Activated naive CD8-positive, alpha-beta T cell (primary cell): Measurements from ENCODE around the gene MDM2.

Source experiments
- H3K27ac Mint-ChIP-seq: one replicate; pipeline ENCODE4 v1.8.0; 2021; ENCODE audit warnings: mixed read lengths
- H3K27me3 Mint-ChIP-seq: one replicate; pipeline ENCODE4 v1.8.0; 2021; ENCODE audit warnings: mixed read lengths
- H3K36me3 Mint-ChIP-seq: one replicate; pipeline ENCODE4 v1.8.0; 2021; ENCODE audit warnings: mixed read lengths
- H3K4me1 Mint-ChIP-seq: one replicate; pipeline ENCODE4 v1.8.0; 2021; ENCODE audit warnings: low read depth, mixed read lengths
- H3K4me3 Mint-ChIP-seq: one replicate; pipeline ENCODE4 v1.8.0; 2021; ENCODE audit warnings: mild to moderate bottlenecking, mixed read lengths
- H3K9me3 Mint-ChIP-seq: one replicate; pipeline ENCODE4 v1.8.0; 2021; ENCODE audit warnings: low read depth, mixed read lengths

Gene MDM2

DNA sequence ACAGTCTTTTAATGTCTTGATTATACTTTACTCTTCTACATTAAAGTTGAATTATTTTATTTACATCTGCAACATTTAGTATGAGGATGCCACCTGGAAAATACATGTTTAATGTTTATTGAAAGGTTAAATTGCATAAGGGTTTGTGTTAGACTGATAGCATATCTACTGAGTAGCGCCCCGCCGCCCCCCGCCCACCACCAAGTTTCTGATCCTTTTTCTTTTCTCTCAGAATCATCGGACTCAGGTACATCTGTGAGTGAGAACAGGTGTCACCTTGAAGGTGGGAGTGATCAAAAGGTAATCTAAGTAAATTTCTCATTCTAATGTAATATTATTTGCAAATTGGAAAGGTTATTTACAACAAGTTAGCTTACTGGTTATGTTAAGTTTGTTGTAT lies 16.2 kb downstream of the MDM2 start:
- Mint-ChIP-seq H3K36me3 (peaks cover 12% of the 10 kb centered on the region), H3K4me1 (peaks cover 37% of the 10 kb centered on the region)

DNA sequence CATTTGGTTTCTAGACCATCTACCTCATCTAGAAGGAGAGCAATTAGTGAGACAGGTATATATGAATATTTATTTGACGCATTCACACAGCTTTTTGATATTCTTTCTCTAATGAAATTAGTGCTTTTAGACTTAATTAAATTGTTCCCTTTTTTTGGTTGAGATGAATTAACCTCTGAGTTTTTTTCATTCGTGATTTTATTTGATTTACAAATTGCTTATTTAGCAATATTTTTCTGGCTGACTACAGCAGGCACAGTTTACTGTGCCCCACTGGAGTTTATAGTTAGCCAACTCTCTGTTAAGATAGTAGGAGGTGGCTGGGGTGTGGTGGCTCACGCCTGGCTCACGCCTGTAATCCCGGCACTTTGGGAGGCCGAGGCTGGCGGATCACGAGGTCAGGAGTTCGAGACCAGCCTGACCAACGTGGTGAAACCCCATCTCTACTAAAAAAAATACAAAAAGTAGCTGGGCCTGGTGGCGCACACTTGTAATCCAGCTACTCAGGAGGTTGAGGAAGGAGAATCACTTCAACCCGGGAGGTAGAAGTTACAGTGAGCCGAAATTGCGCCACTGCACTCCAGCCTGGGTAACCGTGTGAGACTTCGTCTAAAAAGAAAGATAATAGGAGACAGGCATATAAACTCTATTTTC lies 16.7 kb downstream of the MDM2 start:
- Mint-ChIP-seq H3K4me1 (peaks cover 35% of the 10 kb centered on the region), H3K9me3 (no peaks in the 10 kb centered on the region), H3K27me3 (no peaks in the 10 kb centered on the region), H3K27ac (peak overlapping the region; percentile 50), H3K36me3 (peaks cover 12% of the 10 kb centered on the region), H3K4me3 (no peak overlapping the region)

More for the DNA sequence above, 16.2 kb downstream of the MDM2 start:
- Mint-ChIP-seq H3K9me3 (no peaks in the 10 kb centered on the region), H3K27ac (peak overlapping the region; percentile 50), H3K27me3 (no peaks in the 10 kb centered on the region), H3K4me3 (no peak overlapping the region)

DNA sequence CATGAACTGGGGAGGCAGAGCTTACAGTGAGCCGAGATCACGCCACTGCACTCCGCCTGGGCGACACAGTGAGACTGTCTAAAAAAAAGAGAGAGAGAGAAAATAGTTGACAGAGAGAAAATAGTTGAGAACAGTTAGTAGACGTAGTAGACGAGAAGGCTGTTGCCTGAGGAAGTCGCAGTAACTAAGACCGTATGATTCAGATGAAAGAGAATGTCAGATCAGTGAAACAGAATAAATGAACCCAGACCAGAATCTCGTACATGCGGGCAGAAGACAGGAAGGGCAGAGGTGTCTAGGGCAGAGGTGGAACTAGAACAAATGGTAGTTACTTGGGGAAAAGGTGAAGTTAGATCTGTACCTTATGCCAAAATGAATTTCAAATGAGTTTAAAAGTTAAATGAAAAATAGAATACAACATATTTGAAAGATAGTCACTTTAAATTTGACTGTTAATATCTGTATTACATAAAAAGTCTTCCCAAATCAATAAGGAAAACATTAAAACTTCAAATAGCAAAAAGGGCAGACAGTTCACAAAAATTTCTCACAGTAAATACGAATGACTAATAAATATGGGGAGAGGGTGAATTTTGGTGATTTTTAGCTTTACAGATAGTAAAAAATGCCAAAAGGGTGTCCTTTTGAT lies 17.7 kb downstream of the MDM2 start:
- Mint-ChIP-seq H3K4me1 (peaks cover 33% of the 10 kb centered on the region), H3K4me3 (peak overlapping the region; percentile 3), H3K36me3 (peaks cover 14% of the 10 kb centered on the region), H3K27me3 (no peaks in the 10 kb centered on the region), H3K27ac (peak overlapping the region; percentile 78), H3K9me3 (no peaks in the 10 kb centered on the region)

DNA sequence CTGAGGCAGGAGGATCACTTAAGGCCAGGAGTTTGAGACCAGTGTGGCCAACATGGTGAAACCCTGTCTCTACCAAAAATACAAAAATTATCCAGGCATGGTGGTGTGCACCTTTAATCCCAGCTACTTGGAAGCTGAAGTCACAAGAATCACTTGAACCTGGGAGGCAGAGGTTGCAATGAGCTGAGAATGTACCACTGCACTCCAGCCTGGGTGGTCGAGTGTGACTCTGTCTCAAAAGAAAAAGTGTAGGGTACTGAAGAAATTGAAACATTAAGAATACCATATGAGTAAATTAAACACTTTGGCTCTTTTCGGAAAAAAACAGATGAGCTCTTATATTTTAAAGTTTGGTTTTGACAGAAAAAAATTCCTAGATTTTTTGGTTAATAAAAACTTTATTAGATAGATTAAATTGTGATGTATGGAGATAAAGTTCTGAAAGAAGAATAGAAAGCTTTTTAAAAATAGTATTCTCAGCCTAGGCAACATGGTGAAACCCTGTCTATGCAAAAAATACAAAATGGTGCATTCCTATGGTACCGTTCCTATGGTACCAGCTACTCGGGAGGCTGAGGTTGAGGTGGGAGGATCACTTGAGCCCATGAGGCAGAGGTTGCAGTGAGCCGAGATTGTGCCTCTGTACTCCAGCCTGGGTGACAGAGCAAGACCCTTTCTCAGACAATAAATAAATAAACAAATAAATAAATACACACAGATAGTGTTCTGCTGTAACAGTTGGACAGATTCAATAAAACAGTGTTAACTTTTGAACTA lies 20.1 kb downstream of the MDM2 start:
- Mint-ChIP-seq H3K36me3 (peaks cover 14% of the 10 kb centered on the region), H3K4me1 (peaks cover 31% of the 10 kb centered on the region), H3K27me3 (no peaks in the 10 kb centered on the region), H3K4me3 (no peak overlapping the region), H3K27ac (peak overlapping the region; percentile 91), H3K9me3 (no peaks in the 10 kb centered on the region)

DNA sequence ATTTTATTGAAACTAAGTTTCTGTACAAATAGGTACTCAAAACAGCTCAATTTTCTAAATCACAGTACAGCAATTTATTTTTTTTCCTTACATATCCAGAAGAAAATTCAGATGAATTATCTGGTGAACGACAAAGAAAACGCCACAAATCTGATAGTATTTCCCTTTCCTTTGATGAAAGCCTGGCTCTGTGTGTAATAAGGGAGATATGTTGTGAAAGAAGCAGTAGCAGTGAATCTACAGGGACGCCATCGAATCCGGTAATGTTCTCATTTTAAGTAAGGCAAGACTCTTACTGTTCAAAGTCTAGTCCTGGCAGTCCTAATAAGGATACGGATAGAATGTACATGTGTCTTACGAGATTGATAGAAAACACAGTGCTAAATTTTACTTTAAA lies 20.7 kb downstream of the MDM2 start:
- Mint-ChIP-seq H3K27me3 (no peaks in the 10 kb centered on the region), H3K4me3 (no peak overlapping the region), H3K9me3 (no peaks in the 10 kb centered on the region), H3K36me3 (peaks cover 12% of the 10 kb centered on the region), H3K4me1 (peaks cover 28% of the 10 kb centered on the region), H3K27ac (peak overlapping the region; percentile 91)

DNA sequence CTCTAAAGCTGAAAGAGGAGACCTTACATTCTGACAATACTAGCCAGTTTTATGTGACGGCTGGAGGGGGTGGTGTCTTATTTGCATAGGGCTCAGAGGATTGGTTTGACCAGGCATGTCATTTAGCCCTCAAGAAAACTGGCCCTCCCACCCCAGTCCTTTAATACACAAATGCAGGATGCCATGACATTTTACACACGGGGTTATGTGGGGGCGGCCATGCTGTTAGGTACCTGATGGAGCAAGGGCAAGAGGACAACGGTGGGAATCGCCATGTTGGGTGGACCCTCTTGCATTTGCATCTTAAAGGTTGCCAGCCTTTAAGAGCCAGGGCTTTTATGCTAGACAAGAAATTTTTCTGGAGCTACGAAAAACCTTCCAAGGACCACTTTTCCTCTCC lies 23.3 kb downstream of the MDM2 start:
- Mint-ChIP-seq H3K9me3 (no peaks in the 10 kb centered on the region), H3K4me3 (no peak overlapping the region), H3K27ac (no peak overlapping the region), H3K36me3 (peaks cover 9% of the 10 kb centered on the region), H3K4me1 (peaks cover 26% of the 10 kb centered on the region), H3K27me3 (no peaks in the 10 kb centered on the region)

DNA sequence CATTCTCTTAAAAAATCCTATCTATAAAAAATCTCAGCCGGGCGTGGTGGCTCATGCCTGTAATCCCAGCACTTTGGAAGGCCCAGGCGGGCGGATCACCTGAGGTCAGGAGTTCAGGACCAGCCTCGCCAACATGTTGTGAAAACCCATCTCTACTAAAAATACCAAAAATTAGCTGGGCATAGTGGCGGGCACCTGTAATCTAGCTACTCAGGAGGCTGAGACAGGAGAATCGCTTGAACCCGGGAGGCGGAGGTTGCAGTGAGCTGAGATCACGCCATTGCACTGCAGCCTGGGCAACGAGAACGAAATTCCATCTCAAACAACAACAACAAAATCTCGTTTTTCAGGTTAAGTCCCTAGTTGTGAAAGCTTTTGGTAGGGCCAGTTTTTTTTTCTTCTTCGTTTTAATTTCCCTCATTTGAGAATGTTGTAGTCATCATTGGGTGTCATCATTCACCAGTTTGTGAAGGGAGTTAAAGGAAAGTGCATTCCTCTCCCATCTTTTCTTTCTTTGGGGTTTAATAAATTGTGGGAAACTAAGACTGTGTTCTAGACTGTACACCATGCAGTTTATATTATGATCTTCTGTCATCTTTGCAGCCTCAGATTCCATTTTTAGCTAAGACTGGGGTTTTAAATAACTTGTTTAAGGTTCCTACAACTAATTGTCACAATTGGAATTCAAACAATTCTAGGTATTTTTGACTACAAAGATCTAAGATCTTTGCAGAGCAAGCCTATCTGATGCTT lies 23.9 kb downstream of the MDM2 start:
- no peaks in the 10 kb centered on the region for H3K27me3 Mint-ChIP-seq
- H3K36me3 Mint-ChIP-seq: peaks cover 9% of the 10 kb centered on the region
- H3K27ac Mint-ChIP-seq: no peak overlapping the region
- no peaks in the 10 kb centered on the region for H3K9me3 Mint-ChIP-seq
- no peak overlapping the region for H3K4me3 Mint-ChIP-seq
- peaks cover 22% of the 10 kb centered on the region for H3K4me1 Mint-ChIP-seq

DNA sequence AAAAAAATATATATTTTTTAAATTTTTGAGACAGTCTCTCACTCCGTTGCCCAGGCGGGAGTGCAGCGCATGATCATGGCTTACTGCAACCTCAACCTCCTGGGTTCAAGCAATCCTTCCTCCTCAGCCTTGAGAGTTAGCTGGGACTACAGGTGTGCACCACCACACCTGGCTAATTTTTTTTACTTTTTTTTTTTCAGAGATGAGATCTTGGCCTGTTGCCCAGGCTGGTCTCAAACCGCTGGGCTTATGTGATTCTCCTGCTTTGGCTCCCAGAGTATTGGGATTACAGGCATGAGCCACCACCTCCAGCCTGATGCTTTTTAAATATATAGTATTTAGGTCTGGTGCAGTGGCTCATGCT lies 24.5 kb downstream of the MDM2 start:
- Mint-ChIP-seq H3K36me3 (peaks cover 9% of the 10 kb centered on the region), H3K27me3 (no peaks in the 10 kb centered on the region), H3K4me1 (peaks cover 16% of the 10 kb centered on the region), H3K4me3 (no peak overlapping the region), H3K9me3 (no peaks in the 10 kb centered on the region), H3K27ac (no peak overlapping the region)

DNA sequence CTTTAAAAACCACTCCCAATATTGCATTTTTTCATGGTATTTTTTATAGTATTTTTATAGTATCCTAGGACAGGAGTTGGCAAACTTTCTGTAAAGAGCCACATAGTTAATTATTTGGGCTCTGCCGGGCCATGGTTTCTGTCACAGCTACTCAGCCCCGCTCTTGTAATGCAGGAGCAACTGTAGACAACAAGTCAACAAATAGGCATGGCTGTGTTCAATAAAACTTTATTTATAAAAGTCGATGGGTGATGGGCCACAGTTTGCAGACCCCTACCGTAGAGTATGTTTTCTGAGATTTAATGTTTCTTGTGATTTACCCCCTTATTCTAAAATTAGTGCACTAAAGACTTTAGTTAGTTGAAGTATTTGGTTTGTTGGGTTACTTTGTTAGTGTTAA lies 25.5 kb downstream of the MDM2 start:
- H3K27ac Mint-ChIP-seq: no peak overlapping the region
- no peaks in the 10 kb centered on the region for H3K27me3 Mint-ChIP-seq
- no peak overlapping the region for H3K4me3 Mint-ChIP-seq
- H3K9me3 Mint-ChIP-seq: no peaks in the 10 kb centered on the region
- peaks cover 14% of the 10 kb centered on the region for H3K4me1 Mint-ChIP-seq
- H3K36me3 Mint-ChIP-seq: peaks cover 15% of the 10 kb centered on the region

DNA sequence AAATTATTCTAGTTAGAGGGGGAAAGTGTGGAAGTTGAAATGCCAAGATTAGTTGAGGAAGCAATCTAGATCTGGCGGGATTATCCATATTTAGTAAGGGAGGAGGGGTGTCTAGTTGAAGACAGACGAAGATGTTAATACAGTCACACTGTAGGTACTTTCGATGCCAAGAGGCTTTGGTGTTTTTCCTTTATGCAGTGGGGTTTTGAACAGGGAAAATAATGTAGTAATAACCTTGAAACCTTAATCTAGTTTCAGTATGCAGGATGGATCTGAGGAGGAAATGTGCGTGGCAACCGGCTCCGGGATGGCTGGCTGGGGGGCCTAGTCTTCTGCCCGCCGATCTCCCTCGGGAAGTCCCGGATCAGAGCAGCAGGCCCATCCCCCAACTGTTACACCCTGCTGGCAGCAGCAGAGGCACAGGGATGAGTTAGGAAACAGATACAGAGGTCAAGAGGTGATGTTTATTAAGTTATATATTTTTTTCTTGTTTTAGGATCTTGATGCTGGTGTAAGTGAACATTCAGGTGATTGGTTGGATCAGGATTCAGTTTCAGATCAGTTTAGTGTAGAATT lies 27.4 kb downstream of the MDM2 start:
- no peaks in the 10 kb centered on the region for H3K9me3 Mint-ChIP-seq
- no peak overlapping the region for H3K27ac Mint-ChIP-seq
- peaks cover 10% of the 10 kb centered on the region for H3K4me1 Mint-ChIP-seq
- H3K36me3 Mint-ChIP-seq: peaks cover 15% of the 10 kb centered on the region
- H3K27me3 Mint-ChIP-seq: no peaks in the 10 kb centered on the region
- no peak overlapping the region for H3K4me3 Mint-ChIP-seq

DNA sequence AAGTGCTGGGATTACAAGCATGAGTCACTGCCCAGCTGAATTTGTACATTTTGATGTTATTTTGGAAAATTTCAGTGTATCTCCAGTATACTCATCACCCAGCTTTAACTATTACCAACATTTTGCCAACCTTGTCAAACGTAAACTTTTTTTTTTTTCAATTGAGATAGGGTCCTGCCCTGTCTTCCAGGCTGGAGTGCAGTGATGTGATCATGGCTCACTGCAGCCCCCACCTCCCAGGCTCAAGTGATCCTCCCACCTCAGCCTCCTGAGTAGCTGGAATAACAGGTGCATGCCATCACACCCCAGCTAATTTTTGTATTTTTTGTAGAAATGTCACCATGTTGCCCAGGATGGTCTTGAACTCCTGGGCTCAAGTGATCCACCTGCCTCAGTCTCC lies 29.2 kb downstream of the MDM2 start:
- no peaks in the 10 kb centered on the region for H3K9me3 Mint-ChIP-seq
- peaks cover 10% of the 10 kb centered on the region for H3K4me1 Mint-ChIP-seq
- H3K27me3 Mint-ChIP-seq: no peaks in the 10 kb centered on the region
- no peak overlapping the region for H3K27ac Mint-ChIP-seq
- H3K4me3 Mint-ChIP-seq: no peak overlapping the region
- H3K36me3 Mint-ChIP-seq: peaks cover 16% of the 10 kb centered on the region

DNA sequence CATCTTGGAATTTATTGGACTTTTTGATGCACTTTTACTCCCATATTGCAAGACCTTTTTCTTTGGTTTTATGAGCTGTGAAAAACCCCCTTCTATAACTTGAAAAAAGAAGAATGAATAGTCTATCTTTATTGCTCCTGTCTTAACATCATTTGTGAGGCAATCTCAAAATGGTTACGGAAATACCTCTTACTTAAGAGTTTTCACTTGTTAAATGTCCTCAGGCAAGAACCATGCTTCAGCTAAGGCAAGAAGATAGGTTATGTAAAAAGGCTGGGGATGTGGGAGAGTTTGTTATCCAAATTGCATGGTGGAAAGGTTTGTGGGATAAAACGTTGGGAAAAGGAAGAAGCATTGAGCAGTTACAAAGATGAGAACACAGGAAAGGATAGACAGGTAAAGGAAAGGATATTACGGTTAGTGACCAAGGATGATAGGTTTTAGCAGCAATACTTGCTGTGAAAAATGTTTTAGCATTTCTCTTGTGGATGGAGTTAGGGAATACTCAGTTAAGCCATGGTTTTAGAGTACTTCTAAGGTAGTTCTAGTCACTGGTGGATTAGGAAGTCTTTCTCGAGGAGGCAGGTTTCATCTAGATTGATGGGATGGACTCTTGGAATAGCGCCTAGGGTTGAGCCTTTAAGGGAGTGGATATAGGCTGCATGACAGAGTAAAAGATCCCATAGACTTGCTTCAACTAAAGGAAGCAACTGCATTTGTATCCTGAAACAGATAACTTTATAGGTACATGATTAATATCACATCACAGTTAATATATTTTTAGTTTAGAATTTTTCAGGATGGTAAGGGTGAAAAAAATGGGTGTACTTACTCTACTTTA lies 30.3 kb downstream of the MDM2 start:
- Mint-ChIP-seq H3K9me3 (no peaks in the 10 kb centered on the region), H3K4me3 (no peak overlapping the region), H3K27me3 (no peaks in the 10 kb centered on the region), H3K36me3 (peaks cover 16% of the 10 kb centered on the region), H3K4me1 (peaks cover 10% of the 10 kb centered on the region), H3K27ac (peak overlapping the region; percentile 11)

DNA sequence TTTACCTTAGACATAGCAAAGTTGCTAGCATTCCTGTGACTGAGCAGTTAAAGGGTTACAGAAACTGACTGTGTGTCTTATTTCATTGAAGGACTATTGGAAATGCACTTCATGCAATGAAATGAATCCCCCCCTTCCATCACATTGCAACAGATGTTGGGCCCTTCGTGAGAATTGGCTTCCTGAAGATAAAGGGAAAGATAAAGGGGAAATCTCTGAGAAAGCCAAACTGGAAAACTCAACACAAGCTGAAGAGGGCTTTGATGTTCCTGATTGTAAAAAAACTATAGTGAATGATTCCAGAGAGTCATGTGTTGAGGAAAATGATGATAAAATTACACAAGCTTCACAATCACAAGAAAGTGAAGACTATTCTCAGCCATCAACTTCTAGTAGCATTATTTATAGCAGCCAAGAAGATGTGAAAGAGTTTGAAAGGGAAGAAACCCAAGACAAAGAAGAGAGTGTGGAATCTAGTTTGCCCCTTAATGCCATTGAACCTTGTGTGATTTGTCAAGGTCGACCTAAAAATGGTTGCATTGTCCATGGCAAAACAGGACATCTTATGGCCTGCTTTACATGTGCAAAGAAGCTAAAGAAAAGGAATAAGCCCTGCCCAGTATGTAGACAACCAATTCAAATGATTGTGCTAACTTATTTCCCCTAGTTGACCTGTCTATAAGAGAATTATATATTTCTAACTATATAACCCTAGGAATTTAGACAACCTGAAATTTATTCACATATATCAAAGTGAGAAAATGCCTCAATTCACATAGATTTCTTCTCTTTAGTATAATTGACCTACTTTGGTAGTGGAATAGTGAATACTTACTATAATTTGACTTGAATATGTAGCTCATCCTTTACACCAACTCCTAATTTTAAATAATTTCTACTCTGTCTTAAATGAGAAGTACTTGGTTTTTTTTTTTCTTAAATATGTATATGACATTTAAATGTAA lies 31.5 kb downstream of the MDM2 start:
- Mint-ChIP-seq H3K27me3 (no peaks in the 10 kb centered on the region), H3K27ac (no peak overlapping the region), H3K4me3 (no peak overlapping the region), H3K36me3 (peaks cover 16% of the 10 kb centered on the region), H3K9me3 (no peaks in the 10 kb centered on the region), H3K4me1 (peaks cover 9% of the 10 kb centered on the region)
